Measurements from ENCODE around the gene NEURL3.

DNA sequence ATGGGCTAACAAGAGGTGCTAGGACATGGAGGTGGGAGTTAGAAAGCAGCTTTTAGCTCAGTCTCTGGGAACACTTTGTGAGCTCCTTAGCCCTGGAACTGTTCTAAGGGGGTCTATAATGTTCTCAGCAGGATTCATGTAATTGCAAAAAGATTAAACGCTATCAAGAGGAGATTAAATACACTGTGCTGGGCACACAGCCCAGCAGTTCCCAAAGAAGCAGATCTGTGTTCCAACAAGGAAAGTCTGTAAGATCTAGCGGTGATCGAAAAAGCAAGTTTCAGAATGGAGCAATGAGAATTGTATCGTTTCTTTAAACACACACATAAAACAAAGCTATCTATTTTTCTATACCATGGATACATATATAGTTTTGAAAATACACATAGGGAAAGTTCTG is 29.0 kb upstream of the NEURL3 start:
- TF ChIP-seq POLR2AphosphoS5 (IDR thresholded peaks at IDR 0.05; ENCODE audit: low read depth, low read length): no peak
- TF ChIP-seq TAF1 (IDR thresholded peaks at IDR 0.05; ENCODE audit: low read depth, low read length): no peak

All from GM12891 (cell line).